Measurements from ENCODE around the gene KLHL3.
A peak's percentile ranks its signal among the peaks of the same experiment; 100 is the strongest.
"Not testable (repeated sequence)": the region's sequence is repeated elsewhere in the genome, so short reads cannot be mapped to it uniquely, and the experiment has no call there.

Gene KLHL3

GRCh38 chr5:137679910-137680309 lies 56.0 kb downstream of the KLHL3 start:
- H3K4me3 ChIP-seq (ENCODE audit: low read depth, low read length), result no peak overlapping the region
- DNase-seq (ENCODE audit: low read depth), result no peak

DNA sequence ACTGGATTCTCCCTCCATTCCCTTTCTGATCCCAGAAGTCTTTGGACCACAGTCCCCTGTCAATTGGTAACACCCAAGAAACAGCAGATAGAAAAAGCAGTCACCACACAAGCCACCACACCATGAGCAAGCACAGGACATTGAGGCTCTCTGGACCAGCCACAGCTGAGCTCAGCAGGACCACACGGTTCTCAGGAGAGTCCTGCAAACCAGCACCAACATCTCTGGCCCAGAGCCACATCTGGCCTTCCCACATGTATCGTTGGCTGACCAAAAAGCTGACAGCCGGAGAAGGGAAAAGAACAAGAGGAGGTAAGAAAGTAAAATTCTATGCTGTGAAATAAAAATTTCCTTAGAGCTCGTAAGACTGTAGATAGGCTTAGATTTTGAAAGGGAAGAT lies 56.7 kb downstream of the KLHL3 start:
- DNase-seq (ENCODE audit: low read depth), result no peak
- no peak overlapping the region for H3K4me3 ChIP-seq (ENCODE audit: low read depth, low read length)

GRCh38 chr5:137672881-137673280 lies 63.0 kb downstream of the KLHL3 start:
- H3K4me3 ChIP-seq (ENCODE audit: low read depth, low read length), result no peak overlapping the region
- no peak for DNase-seq (ENCODE audit: low read depth)

- DNase-seq (ENCODE audit: low read depth), result no peak
- no peak overlapping the region for H3K4me3 ChIP-seq (ENCODE audit: low read depth, low read length)
These were observed 63.9 kb downstream of the KLHL3 start for GRCh38 chr5:137672001-137672400.

DNA sequence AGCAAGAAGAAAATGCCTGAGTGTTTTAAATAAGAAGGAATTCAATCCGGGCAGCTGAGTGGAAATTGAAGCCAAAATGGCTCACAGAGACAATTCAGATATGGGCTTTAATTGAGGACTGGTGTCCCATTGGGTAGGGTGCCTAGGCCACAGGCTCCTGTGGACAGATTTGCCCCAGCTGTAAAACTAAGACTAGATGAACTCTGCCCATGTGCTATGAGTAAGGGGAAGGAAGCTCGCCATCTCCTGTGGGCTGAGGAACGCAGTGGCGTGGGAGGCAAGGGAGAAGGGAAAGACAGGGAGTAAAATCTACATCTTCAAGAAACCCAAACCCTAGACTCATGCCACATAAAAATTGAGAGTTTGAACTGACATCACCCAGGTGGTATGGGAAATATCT lies 66.1 kb downstream of the KLHL3 start:
- no peak overlapping the region for H3K4me3 ChIP-seq (ENCODE audit: low read depth, low read length)
- no peak for DNase-seq (ENCODE audit: low read depth)

GRCh38 chr5:137668637-137669036 lies 67.3 kb downstream of the KLHL3 start:
- H3K4me3 ChIP-seq (ENCODE audit: low read depth, low read length), result no peak overlapping the region
- no peak for DNase-seq (ENCODE audit: low read depth)

DNA sequence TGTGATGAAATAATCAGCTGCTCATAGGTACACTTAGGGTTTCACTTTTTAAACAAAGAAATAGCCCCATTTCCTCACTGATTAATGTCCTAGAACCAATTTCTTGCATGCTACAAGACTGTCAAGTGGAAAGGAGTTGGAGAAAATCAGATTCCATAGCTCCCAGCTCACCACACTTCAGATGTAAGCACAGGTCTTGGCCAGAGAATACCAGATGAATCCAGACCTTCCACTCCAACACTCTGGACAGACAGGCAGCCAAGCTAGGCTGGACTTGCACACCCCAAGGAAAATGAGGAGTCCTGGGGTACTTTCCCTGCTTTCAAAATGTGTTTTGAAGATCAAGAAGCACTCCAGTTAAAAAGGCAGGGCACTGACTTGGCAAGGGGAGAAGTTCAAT lies 68.5 kb downstream of the KLHL3 start:
- H3K4me3 ChIP-seq (ENCODE audit: low read depth, low read length), result no peak overlapping the region
- no peak for DNase-seq (ENCODE audit: low read depth)

GRCh38 chr5:137666901-137667300 lies 69.0 kb downstream of the KLHL3 start:
- no peak for DNase-seq (ENCODE audit: low read depth)
- no peak overlapping the region for H3K4me3 ChIP-seq (ENCODE audit: low read depth, low read length)

DNA sequence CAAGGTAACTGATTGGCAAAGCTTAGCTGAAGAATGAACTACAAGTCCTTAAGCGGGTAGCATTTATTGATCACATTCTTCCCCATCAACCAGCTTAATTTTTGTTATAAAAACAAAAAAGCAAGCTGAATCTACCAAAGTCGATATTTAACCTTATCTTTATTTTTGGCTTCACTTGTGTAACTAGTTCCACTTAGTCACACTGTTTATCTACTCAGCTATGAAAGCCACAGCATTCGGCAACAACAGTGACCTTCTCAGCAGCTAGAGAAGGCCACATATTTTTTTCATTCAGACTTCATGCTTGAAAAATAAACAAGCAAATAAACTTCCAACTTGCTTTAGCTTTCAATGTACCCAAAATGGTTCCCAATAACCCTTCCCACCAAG lies 69.4 kb downstream of the KLHL3 start:
- peak; percentile 4 for DNase-seq (ENCODE audit: low read depth)
- H3K4me3 ChIP-seq (ENCODE audit: low read depth, low read length), result no peak overlapping the region

GRCh38 chr5:137665678-137666460 lies 70.0 kb downstream of the KLHL3 start:
- H3K4me3 ChIP-seq (ENCODE audit: low read depth, low read length), result no peak overlapping the region
- no peak for DNase-seq (ENCODE audit: low read depth)

DNA sequence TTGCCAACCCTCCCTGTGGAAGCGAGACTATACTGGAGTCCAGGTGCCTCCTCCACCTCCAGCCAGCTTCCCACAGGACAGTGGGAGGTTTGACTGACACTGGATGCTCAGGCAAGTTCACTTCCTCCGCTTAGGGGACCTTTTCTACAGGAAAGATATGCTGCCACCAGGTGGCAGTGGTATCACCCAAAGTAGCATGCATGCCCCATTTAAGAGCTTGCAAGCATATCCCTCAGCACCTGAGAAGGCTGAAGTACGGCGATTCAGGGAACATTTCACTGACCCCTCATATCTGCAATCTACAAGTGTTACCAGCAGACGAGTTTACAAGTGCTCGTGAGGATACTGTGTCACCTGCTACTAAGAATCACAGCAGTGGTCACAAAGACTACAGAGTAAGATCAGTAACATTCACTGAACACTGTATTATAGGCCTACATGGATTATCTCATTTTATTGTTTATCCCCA lies 75.5 kb downstream of the KLHL3 start:
- DNase-seq (ENCODE audit: low read depth), result peak; percentile 43
- H3K4me3 ChIP-seq (ENCODE audit: low read depth, low read length), result no peak overlapping the region

DNA sequence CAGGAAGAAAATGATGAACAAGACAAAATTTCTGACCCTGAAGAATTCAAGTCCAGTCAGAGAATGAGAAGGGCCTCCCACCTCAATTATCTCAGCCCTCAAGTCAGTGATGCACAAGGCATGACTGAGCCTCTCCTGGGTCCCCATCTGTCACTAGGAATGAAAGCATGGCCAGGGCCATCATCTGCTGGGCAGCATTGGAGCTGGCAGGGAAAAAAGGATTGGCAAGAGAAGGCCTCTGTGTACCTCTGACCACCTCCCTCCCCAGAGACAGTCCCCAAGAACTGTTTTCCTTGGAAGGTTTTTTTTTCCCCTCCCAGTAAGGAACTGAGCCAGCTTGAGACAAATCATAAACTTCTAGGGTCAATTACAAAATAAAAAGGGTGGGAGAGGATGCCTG lies 76.7 kb downstream of the KLHL3 start:
- no peak overlapping the region for H3K4me3 ChIP-seq (ENCODE audit: low read depth, low read length)
- no peak for DNase-seq (ENCODE audit: low read depth)

GRCh38 chr5:137658324-137658723 lies 77.6 kb downstream of the KLHL3 start:
- no peak for DNase-seq (ENCODE audit: low read depth)

GRCh38 chr5:137657073-137657472 lies 78.8 kb downstream of the KLHL3 start:
- DNase-seq (ENCODE audit: low read depth), result no peak

More at GRCh38 chr5:137658324-137658723, 77.6 kb downstream of the KLHL3 start:
- no peak overlapping the region for H3K4me3 ChIP-seq (ENCODE audit: low read depth, low read length)

GRCh38 chr5:137656558-137656957 lies 79.3 kb downstream of the KLHL3 start:
- DNase-seq (ENCODE audit: low read depth), result no peak
- H3K4me3 ChIP-seq (ENCODE audit: low read depth, low read length), result no peak overlapping the region

More at GRCh38 chr5:137657073-137657472, 78.8 kb downstream of the KLHL3 start:
- no peak overlapping the region for H3K4me3 ChIP-seq (ENCODE audit: low read depth, low read length)

DNA sequence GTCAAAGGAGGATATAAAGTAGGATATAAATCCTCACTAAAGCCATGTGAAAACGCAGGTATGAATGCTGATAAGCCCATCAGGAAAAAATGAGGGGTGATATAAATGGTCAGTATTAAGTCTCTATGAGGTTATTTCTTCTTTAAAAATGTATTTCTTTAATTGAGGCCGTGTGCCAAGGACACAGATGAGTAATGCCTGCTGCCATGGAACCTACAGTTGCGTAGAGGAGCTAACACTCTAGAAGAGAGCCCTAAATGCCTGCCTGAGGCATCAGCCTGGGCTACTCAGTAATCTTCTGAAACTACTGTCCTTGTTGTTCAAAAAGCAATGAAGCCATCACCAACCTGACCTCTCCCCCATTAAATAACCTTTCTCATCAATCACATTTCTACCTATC lies 84.9 kb downstream of the KLHL3 start:
- H3K4me3 ChIP-seq (ENCODE audit: low read depth, low read length), result no peak overlapping the region
- no peak for DNase-seq (ENCODE audit: low read depth)

DNA sequence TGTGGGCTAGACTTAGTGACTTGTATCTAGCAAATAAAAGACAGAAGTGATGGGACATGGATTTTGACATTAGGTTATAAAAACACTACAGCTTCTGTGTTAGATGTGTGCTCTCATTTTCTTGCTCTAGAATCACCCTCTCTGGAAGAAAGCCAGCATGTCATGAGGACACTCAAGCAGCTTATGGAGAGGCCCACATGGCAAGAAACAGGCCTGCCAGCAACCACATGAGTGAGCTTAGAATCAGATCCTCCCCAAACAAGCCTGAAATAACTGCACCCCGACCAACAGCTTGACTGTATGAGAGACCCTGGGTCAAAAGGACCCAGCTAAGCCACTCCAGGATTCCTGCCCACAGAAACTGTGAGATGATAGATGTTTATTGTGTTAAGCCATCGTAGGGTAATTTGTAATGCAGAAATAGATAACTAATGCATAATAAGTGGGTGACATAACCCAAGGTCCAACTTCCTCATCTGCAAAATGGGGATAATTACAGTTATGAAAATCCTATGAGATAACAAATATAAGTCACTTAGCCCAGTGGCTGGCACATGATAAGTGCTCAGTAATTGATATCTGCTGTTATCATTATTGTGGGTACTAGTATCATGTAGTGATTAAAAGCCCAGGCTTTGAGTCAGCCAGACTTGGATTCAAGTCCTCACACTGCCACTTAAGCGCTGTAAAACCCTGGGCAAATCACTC lies 86.5 kb downstream of the KLHL3 start:
- peak; percentile 54 for DNase-seq (ENCODE audit: low read depth)

GRCh38 chr5:137648361-137648760 lies 87.5 kb downstream of the KLHL3 start:
- no peak overlapping the region for H3K4me3 ChIP-seq (ENCODE audit: low read depth, low read length)
- no peak for DNase-seq (ENCODE audit: low read depth)

More for the DNA sequence above, 86.5 kb downstream of the KLHL3 start:
- H3K4me3 ChIP-seq (ENCODE audit: low read depth, low read length), result no peak overlapping the region

GRCh38 chr5:137647401-137647800 lies 88.5 kb downstream of the KLHL3 start:
- no peak overlapping the region for H3K4me3 ChIP-seq (ENCODE audit: low read depth, low read length)
- no peak for DNase-seq (ENCODE audit: low read depth)

DNA sequence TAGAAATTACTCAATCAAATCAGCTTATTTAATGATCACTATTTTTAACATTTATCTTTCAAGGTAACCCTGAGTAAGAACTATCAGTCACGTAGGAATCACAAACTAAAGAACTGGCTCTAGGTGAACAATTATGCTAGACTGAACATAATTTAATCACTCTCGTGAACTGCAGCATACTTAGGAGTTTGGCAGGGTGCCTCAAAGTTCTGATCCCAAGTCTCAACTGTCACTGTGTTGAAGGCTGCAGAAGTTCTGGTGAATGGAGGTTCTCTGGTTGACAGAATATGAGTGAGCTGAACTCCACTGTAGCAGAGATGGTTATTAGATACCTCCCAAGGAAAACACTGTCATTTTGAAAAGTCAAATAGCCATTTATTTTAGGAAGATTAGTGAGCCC lies 89.1 kb downstream of the KLHL3 start:
- DNase-seq (ENCODE audit: low read depth), result no peak
- H3K4me3 ChIP-seq (ENCODE audit: low read depth, low read length), result no peak overlapping the region

DNA sequence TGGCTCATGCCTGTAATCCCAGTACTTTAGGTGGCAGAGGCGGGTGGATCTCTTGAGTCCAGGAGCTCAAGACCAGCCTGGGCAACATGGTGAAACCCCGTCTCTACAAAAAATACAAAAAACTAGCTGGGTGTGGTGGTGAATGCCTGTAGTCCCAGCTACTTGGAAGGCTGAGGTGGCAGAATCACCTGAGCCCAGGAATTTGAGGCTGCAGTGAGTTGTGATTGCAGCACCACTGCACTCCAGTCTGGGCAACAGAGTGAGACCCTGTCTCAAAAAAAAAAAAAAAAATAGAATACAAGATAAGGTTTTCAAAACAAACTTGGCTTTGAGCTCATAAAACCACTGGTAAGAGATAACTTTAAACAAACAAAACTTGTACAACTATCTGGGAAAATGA lies 92.8 kb downstream of the KLHL3 start:
- H3K4me3 ChIP-seq (ENCODE audit: low read depth, low read length); DNase-seq (ENCODE audit: low read depth): not testable (repeated sequence)
